DLD1 (cell line): Measurements from ENCODE around the gene TBC1D25.

Experiments used
- in situ Hi-C: cut with HindIII; loops from 2 replicates; pipeline ENCODE4 v1.10.0; 2017; ENCODE audit warnings: low sequenced_read_pairs

Gene TBC1D25

GRCh38 chrX:48598614-48599013, 59.1 kb downstream of the TBC1D25 start:
- in situ Hi-C loops: no loop called here

GRCh38 chrX:48599341-48599740, 59.8 kb downstream of the TBC1D25 start:
- in situ Hi-C loops: no loop called here

- in situ Hi-C loops: no loop called here
Measured at GRCh38 chrX:48600226-48600625, 60.7 kb downstream of the TBC1D25 start.

- in situ Hi-C loops: no loop called here
Measured at GRCh38 chrX:48601741-48602394, 62.4 kb downstream of the TBC1D25 start.

- in situ Hi-C loops: no loop called here
Measured at GRCh38 chrX:48604701-48605100, 65.2 kb downstream of the TBC1D25 start.

- in situ Hi-C loops: no loop called here
Measured at GRCh38 chrX:48606091-48606490, 66.6 kb downstream of the TBC1D25 start.

- in situ Hi-C loops: no loop called here
Measured at GRCh38 chrX:48611703-48612102, 72.2 kb downstream of the TBC1D25 start.
